Stimulated activated CD4-positive, alpha-beta T cell treated with anti-CD3 and anti-CD28 coated beads, Interleukin-4, amount 100 ng/mL, for 1 hour (primary cell): Measurements from ENCODE around the gene BOD1L1.
A peak's percentile ranks its signal among the peaks of the same experiment; 100 is the strongest.

Experiments used
- DNase-seq: peaks from one replicate; pipeline ENCODE4 v3.0.0-alpha.2; 2020

Gene BOD1L1

GRCh38 chr4:13627606-13628311 is at the start of gene BOD1L1:
BOD1L1 (minus strand) TSS chr4:13627725; CDS start chr4:13627587, 138 bp downstream.
- peak; percentile 78 for DNase-seq

GRCh38 chr4:13674971-13675370 is 47.4 kb upstream of the BOD1L1 start:
- DNase-seq, result no peak

- no peak for DNase-seq
Measured at GRCh38 chr4:13673167-13673566, 45.6 kb upstream of the BOD1L1 start.

GRCh38 chr4:13670456-13671160 is 43.1 kb upstream of the BOD1L1 start:
- DNase-seq, result no peak

- DNase-seq, result no peak
Measured at GRCh38 chr4:13665701-13666660, 38.5 kb upstream of the BOD1L1 start.

GRCh38 chr4:13659341-13660070 is 32.0 kb upstream of the BOD1L1 start:
- DNase-seq, result no peak

- DNase-seq, result peak; percentile 78
Measured at GRCh38 chr4:13656569-13657405, 29.3 kb upstream of the BOD1L1 start.

- peak; percentile 80 for DNase-seq
Measured at GRCh38 chr4:13654162-13654797, 26.8 kb upstream of the BOD1L1 start.

GRCh38 chr4:13653766-13654161 is 26.2 kb upstream of the BOD1L1 start:
- DNase-seq, result no peak

- no peak for DNase-seq
Measured at GRCh38 chr4:13647031-13647430, 19.5 kb upstream of the BOD1L1 start.

GRCh38 chr4:13645075-13645474 is 17.6 kb upstream of the BOD1L1 start:
- DNase-seq, result no peak

GRCh38 chr4:13642170-13642950 is 14.8 kb upstream of the BOD1L1 start:
- no peak for DNase-seq

GRCh38 chr4:13641084-13641483 is 13.6 kb upstream of the BOD1L1 start:
- no peak for DNase-seq

- no peak for DNase-seq
Measured at GRCh38 chr4:13640149-13640940, 12.8 kb upstream of the BOD1L1 start.

- no peak for DNase-seq
Measured at GRCh38 chr4:13635286-13635799, 7.8 kb upstream of the BOD1L1 start.

- no peak for DNase-seq
Measured at GRCh38 chr4:13633671-13634070, 6.1 kb upstream of the BOD1L1 start.

GRCh38 chr4:13627178-13627605 is 333 bp downstream of the BOD1L1 start:
- DNase-seq, result no peak

GRCh38 chr4:13626492-13627177 is 890 bp downstream of the BOD1L1 start:
- DNase-seq, result no peak
